ENCODE data around the gene SNX24. TPM values are rescaled to one million over a fixed set of nuclear protein-coding genes. Genes with fewer than 3 reads are reported as not detected.

SNX24 gene
- total RNA-seq, 2 experiments from 2014 or later = 2.0 to 2.3 TPM

GRCh38 chr5:122844136-122844909 lies 1.1 kb upstream of the SNX24 start:
- ChIA-PET POLR2A (interaction anchor here (0.7 to 2.1 kb wide), 3 partner anchors 31 to 667 kb away, joined by 3 to 5 read pairs (median 4); partner anchors contain the start of genes CSNK1G3 and SNX2), CTCF (interaction anchor here (0.7 to 1.8 kb wide), 4 partner anchors 9 to 67 kb away, joined by 3 to 6 read pairs (median 4); no protein-coding TSS in a partner anchor)
- no peaks in the 10 kb centered on the region for H3K9me3 Mint-ChIP-seq
- H3K27me3 Mint-ChIP-seq = peaks cover 5% of the 10 kb centered on the region
- H3K4me3 Mint-ChIP-seq = peak overlapping the region; percentile 81
- DNase-seq (no peak), ATAC-seq (no peak)
- no peak for TF ChIP-seq CTCF (IDR thresholded peaks at IDR 0.05)
- peak overlapping the region; percentile 36 for H3K27ac Mint-ChIP-seq
- intact Hi-C loops (cut with micrococcal nuclease) = loop anchor here (10.0 kb wide), 1 partner anchor 70 kb away; the partner anchor contains the start of gene SNX2
- peaks cover 14% of the 10 kb centered on the region for H3K4me1 Mint-ChIP-seq (ENCODE audit: low read depth)
- H3K36me3 Mint-ChIP-seq (ENCODE audit: low read depth) = no peaks in the 10 kb centered on the region

- intact Hi-C loops (cut with micrococcal nuclease) = loop anchor here (10.0 kb wide), 1 partner anchor 70 kb away; the partner anchor contains the start of gene SNX2
- Mint-ChIP-seq H3K27me3 (peaks cover 5% of the 10 kb centered on the region), H3K27ac (peak overlapping the region; percentile 36), H3K4me3 (peak overlapping the region; percentile 81), H3K36me3 (ENCODE audit: low read depth) (no peaks in the 10 kb centered on the region), H3K4me1 (ENCODE audit: low read depth) (peaks cover 14% of the 10 kb centered on the region), H3K9me3 (no peaks in the 10 kb centered on the region)
- ChIA-PET POLR2A (interaction anchor here (0.7 to 2.1 kb wide), 3 partner anchors 32 to 667 kb away, joined by 3 to 5 read pairs (median 4); partner anchors contain the start of genes CSNK1G3 and SNX2), CTCF (interaction anchor here (0.7 to 1.8 kb wide), 5 partner anchors 9 to 67 kb away, joined by 3 to 6 read pairs (median 4); no protein-coding TSS in a partner anchor)
- ATAC-seq (peak; percentile 4), DNase-seq (no peak)
- no peak for TF ChIP-seq CTCF (IDR thresholded peaks at IDR 0.05)
Measured at GRCh38 chr5:122844910-122845228, 544 bp upstream of the SNX24 start.

DNA sequence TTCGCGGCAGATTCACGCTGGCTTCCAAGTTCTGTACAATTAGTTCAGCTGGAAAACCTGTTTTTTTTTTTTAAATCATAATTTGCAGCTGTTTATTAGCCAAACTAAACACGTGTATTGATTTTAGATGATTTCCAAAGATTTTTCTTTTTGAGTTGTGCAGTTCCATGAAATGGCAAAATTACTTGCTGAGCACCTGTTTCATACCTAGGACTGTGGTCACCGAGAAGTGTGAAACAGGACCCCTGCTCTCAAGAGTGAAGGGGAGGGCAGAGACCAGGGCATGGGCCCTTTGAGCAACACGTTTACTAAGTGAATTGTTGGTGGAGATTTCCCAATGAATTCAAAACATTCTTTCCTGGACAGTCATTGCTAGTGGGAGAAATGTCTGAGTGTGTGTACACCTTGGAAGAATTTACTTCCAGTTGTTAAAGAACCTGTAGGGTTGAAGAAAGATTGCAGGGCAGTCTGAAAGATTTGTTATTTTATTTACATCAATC lies 688 bp downstream of the SNX24 start:
- peaks cover 14% of the 10 kb centered on the region for H3K4me1 Mint-ChIP-seq (ENCODE audit: low read depth)
- no peak for DNase-seq
- ATAC-seq = no peak
- ChIA-PET CTCF (interaction anchor here (0.6 to 1.8 kb wide), 3 partner anchors 11 to 68 kb away, joined by 3 to 6 read pairs (median 4); no protein-coding TSS in a partner anchor), POLR2A (interaction anchor here (0.6 to 2.1 kb wide), 2 partner anchors 38 to 71 kb away, joined by 3 to 5 read pairs; partner anchors contain the start of gene SNX2)
- no peak overlapping the region for H3K27ac Mint-ChIP-seq
- peak overlapping the region; percentile 55 for H3K4me3 Mint-ChIP-seq
- no peaks in the 10 kb centered on the region for H3K36me3 Mint-ChIP-seq (ENCODE audit: low read depth)
- no peaks in the 10 kb centered on the region for H3K9me3 Mint-ChIP-seq
- TF ChIP-seq CTCF (IDR thresholded peaks at IDR 0.05) = no peak
- intact Hi-C loops (cut with micrococcal nuclease) = loop anchor here (10.0 kb wide), 1 partner anchor 71 kb away; the partner anchor contains the start of gene SNX2
- peaks cover 3% of the 10 kb centered on the region for H3K27me3 Mint-ChIP-seq

DNA sequence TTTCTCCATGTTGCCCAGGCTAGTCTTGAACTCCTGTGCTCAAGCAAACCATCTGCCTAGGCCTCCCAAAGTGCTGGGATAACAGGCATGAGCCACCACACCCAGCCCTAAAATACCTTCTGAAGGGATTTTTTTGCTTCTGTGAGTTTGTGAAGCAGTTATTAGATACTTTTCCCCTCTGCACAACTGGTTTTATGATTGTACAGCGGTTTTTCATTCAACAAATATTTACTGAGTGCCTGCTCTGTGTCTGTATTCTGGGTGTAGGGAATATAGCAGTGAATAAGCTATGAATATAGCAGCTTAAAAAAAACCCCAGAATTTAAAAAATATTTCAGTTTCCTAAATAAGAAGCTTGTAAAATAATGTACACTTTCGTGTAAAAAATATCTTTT lies 2.3 kb downstream of the SNX24 start:
- ATAC-seq = no peak
- Mint-ChIP-seq H3K36me3 (ENCODE audit: low read depth) (no peaks in the 10 kb centered on the region), H3K4me3 (no peak overlapping the region), H3K4me1 (ENCODE audit: low read depth) (peaks cover 14% of the 10 kb centered on the region), H3K27ac (no peak overlapping the region), H3K27me3 (no peaks in the 10 kb centered on the region), H3K9me3 (no peaks in the 10 kb centered on the region)
- no peak for DNase-seq
- POLR2A ChIA-PET = no interaction called here
- intact Hi-C loops (cut with micrococcal nuclease) = loop anchor here (10.0 kb wide), 1 partner anchor 73 kb away; the partner anchor contains the start of gene SNX2
- CTCF ChIA-PET = no interaction called here
- TF ChIP-seq CTCF (IDR thresholded peaks at IDR 0.05) = no peak

Measured in activated CD8-positive, alpha-beta T cell treated with anti-CD3 and anti-CD28 coated beads for 36 hours (primary cell).